ENCODE measurements around the gene HOXA9. TPM values are rescaled to one million over a fixed set of nuclear protein-coding genes. Genes with fewer than 3 reads are reported as not detected.

HOXA9 gene
- polyA plus RNA-seq, 2 of the 4 experiments (the other 2 are of a cell fraction), result 1.4 TPM

DNA sequence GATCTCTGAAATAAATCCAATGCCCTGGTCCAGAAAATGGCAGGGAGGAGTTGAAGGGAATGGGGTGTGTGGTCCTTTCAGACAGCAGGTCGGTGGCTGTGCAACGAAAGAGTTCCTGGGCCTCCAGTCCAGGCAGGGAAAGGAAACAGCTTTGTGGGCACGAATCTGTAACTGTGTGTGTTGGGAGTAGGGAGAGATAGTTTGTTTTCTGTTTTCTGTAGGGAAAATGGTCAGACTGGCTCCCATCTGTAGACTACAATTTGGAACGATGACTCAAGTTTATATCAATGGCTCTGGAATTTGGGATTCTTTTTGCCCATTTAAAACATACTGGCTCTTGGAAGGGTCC is 2.6 kb upstream of the HOXA9 start:
- Histone ChIP-seq H3K4me2 (no peak overlapping the region), H3K27ac (no peak overlapping the region), H3K9me3 (no peaks in the 10 kb centered on the region), H3K4me3 (no peak overlapping the region), H3K4me1 (peaks cover 4% of the 10 kb centered on the region; the same call in 1 of the 3 replicates)
- POLR2A ChIA-PET, result no interaction called here
- WGBS (ENCODE audit: missing lambda C conversion rate), result 84% methylated on average over 4 of the region's 4 CpGs
- DNase-seq (ENCODE audit: low read depth in 1 of 2, low spot score in 1 of 2) (no peak), FAIRE-seq (no peak), ATAC-seq (no peak)
- CTCF ChIA-PET, result interaction anchor here (0.5 to 4.5 kb wide), 5 partner anchors 9 to 638 kb away, joined by 3 to 33 read pairs (median 4); no protein-coding TSS in a partner anchor
- TF ChIP-seq RCOR1 (IDR thresholded peaks at IDR 0.05; ENCODE audit: low read depth, low read length) (no peak), ZC3H11A (IDR thresholded peaks at IDR 0.05) (no peak), RFX5 (IDR thresholded peaks at IDR 0.05) (no peak), FOXS1 (CRISPR knock-in tag; IDR thresholded peaks at IDR 0.05) (no peak), CHD4 (IDR thresholded peaks at IDR 0.05; ENCODE audit: borderline replicate concordance) (no peak), ZSCAN20 (CRISPR knock-in tag; IDR thresholded peaks at IDR 0.05) (no peak), POLR2A (IDR thresholded peaks at IDR 0.05; ENCODE audit: low read length) (no peak), ZNF302 (CRISPR knock-in tag; IDR thresholded peaks at IDR 0.05) (no peak), ZFP36 (IDR thresholded peaks at IDR 0.05; ENCODE audit: borderline replicate concordance, partially characterized antibody) (no peak), CBX2 (IDR thresholded peaks at IDR 0.05; ENCODE audit: borderline replicate concordance, low read depth) (no peak), HEYL (CRISPR knock-in tag; IDR thresholded peaks at IDR 0.05) (no peak)
- TF ChIP-seq, protein P1, sequence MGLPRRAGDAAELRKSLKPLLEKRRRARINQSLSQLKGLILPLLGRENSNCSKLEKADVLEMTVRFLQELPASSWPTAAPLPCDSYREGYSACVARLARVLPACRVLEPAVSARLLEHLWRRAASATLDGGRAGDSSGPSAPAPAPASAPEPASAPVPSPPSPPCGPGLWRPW (IDR thresholded peaks at IDR 0.05), result no peak
- TF ChIP-seq, protein P2, sequence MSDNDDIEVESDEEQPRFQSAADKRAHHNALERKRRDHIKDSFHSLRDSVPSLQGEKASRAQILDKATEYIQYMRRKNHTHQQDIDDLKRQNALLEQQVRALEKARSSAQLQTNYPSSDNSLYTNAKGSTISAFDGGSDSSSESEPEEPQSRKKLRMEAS (IDR thresholded peaks at IDR 0.05), result no peak
- TF ChIP-seq, protein P3, sequence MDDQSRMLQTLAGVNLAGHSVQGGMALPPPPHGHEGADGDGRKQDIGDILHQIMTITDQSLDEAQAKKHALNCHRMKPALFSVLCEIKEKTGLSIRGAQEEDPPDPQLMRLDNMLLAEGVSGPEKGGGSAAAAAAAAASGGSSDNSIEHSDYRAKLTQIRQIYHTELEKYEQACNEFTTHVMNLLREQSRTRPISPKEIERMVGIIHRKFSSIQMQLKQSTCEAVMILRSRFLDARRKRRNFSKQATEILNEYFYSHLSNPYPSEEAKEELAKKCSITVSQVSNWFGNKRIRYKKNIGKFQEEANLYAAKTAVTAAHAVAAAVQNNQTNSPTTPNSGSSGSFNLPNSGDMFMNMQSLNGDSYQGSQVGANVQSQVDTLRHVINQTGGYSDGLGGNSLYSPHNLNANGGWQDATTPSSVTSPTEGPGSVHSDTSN (IDR thresholded peaks at IDR 0.05), result no peak
- TF ChIP-seq, protein P4, sequence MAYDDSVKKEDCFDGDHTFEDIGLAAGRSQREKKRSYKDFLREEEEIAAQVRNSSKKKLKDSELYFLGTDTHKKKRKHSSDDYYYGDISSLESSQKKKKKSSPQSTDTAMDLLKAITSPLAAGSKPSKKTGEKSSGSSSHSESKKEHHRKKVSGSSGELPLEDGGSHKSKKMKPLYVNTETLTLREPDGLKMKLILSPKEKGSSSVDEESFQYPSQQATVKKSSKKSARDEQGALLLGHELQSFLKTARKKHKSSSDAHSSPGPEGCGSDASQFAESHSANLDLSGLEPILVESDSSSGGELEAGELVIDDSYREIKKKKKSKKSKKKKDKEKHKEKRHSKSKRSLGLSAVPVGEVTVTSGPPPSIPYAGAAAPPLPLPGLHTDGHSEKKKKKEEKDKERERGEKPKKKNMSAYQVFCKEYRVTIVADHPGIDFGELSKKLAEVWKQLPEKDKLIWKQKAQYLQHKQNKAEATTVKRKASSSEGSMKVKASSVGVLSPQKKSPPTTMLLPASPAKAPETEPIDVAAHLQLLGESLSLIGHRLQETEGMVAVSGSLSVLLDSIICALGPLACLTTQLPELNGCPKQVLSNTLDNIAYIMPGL (CRISPR knock-in tag; IDR thresholded peaks at IDR 0.05; ENCODE audit: borderline replicate concordance), result no peak
- TF ChIP-seq, protein P5, sequence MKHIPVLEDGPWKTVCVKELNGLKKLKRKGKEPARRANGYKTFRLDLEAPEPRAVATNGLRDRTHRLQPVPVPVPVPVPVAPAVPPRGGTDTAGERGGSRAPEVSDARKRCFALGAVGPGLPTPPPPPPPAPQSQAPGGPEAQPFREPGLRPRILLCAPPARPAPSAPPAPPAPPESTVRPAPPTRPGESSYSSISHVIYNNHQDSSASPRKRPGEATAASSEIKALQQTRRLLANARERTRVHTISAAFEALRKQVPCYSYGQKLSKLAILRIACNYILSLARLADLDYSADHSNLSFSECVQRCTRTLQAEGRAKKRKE (CRISPR knock-in tag; IDR thresholded peaks at IDR 0.05; ENCODE audit: low read depth), result no peak
- TF ChIP-seq, protein P6, sequence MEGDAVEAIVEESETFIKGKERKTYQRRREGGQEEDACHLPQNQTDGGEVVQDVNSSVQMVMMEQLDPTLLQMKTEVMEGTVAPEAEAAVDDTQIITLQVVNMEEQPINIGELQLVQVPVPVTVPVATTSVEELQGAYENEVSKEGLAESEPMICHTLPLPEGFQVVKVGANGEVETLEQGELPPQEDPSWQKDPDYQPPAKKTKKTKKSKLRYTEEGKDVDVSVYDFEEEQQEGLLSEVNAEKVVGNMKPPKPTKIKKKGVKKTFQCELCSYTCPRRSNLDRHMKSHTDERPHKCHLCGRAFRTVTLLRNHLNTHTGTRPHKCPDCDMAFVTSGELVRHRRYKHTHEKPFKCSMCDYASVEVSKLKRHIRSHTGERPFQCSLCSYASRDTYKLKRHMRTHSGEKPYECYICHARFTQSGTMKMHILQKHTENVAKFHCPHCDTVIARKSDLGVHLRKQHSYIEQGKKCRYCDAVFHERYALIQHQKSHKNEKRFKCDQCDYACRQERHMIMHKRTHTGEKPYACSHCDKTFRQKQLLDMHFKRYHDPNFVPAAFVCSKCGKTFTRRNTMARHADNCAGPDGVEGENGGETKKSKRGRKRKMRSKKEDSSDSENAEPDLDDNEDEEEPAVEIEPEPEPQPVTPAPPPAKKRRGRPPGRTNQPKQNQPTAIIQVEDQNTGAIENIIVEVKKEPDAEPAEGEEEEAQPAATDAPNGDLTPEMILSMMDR (IDR thresholded peaks at IDR 0.05), result no peak

DNA sequence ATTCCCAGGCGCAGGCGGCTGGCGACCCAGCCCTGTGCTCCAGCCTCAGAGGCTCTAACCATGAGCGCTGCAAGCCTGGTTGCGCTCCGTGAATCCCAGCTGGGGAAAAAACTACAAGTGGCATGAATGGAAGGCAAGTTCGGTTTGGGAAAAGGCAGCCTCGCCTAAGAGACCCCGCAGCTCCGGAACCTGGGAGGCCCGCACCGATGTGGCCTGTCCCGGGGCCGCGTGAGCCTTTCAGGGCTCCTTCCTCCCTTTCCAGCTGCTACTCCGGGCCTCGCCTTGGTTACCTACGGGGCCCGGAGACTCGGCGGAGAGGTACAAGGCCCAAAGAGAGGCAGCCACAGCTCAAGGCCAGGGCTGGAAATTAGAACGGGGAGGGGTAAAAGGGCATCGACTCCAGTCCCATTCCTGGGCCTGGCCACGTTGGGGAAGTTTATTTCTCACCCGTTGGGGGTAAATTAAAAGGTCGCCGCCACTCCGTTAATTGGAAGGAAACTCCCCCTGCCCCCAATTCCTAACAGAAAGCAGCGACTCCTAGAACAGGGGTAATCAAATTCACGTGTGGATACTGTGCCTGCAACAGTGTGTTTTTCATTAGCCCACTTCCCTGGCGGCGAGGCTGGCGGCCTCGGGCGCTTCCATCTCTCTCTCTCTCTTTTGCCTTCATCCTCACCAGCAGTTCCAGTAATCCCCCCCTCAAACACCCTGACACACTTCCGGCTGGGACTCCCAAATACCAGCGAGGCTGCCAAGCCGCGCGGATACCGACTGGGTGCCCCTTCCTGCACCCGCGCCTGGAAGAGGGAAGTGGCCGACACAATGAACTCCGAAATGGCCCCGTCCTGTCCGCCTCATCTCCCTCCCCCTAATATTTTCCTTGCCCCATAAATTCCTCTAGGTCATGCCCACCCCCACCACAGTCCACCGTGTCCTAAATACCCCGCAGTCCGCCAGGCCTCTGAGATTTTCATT is 1.5 kb upstream of the HOXA9 start:
- peaks cover 4% of the 10 kb centered on the region; the same call in 1 of the 3 replicates for H3K4me1 ChIP-seq
- no peaks in the 10 kb centered on the region for H3K9me3 ChIP-seq
- ChIA-PET CTCF (interaction anchor here (0.7 to 7.0 kb wide), 7 partner anchors 10 to 1274 kb away, joined by 3 to 160 read pairs (median 3); partner anchors contain the start of genes HOXA5, HOXA6 and HOXA7), POLR2A (no interaction called here)
- no peak overlapping the region for H3K27ac ChIP-seq
- WGBS (ENCODE audit: missing lambda C conversion rate), result 94% methylated on average over 50 of the region's 50 CpGs
- FAIRE-seq (no peak), ATAC-seq (no peak), DNase-seq (ENCODE audit: low read depth in 1 of 2, low spot score in 1 of 2) (no peak)
- H3K4me2 ChIP-seq, result no peak overlapping the region
- no peak overlapping the region for H3K4me3 ChIP-seq
- TF ChIP-seq NPAS2 (CRISPR knock-in tag; IDR thresholded peaks at IDR 0.05; ENCODE audit: borderline replicate concordance) (no peak), NR3C1 (IDR thresholded peaks at IDR 0.05) (no peak), SMC3 (IDR thresholded peaks at IDR 0.05) (no peak), SREBF2 (IDR thresholded peaks at IDR 0.05) (no peak), JUNB (IDR thresholded peaks at IDR 0.05) (no peak), CBX8 (IDR thresholded peaks at IDR 0.05) (no peak), NFE2L2 (conservative IDR thresholded peaks at IDR 0.05; ENCODE audit: low read length) (no peak), JUN (IDR thresholded peaks at IDR 0.05) (no peak), CHD2 (IDR thresholded peaks at IDR 0.05; ENCODE audit: low read length, partially characterized antibody) (no peak), GATA3 (IDR thresholded peaks at IDR 0.05; ENCODE audit: borderline replicate concordance) (no peak), FOSB (CRISPR knock-in tag; IDR thresholded peaks at IDR 0.05) (no peak)
- TF ChIP-seq, protein P7, sequence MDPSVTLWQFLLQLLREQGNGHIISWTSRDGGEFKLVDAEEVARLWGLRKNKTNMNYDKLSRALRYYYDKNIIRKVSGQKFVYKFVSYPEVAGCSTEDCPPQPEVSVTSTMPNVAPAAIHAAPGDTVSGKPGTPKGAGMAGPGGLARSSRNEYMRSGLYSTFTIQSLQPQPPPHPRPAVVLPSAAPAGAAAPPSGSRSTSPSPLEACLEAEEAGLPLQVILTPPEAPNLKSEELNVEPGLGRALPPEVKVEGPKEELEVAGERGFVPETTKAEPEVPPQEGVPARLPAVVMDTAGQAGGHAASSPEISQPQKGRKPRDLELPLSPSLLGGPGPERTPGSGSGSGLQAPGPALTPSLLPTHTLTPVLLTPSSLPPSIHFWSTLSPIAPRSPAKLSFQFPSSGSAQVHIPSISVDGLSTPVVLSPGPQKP (IDR thresholded peaks at IDR 0.05; ENCODE audit: low read depth, low read length), result no peak
- TF ChIP-seq, protein P3 (IDR thresholded peaks at IDR 0.05), result no peak

Measured in A549 (cell line).